Measurements from ENCODE around the gene SLC22A7. TPM values are rescaled to one million over a fixed set of nuclear protein-coding genes. Genes with fewer than 3 reads are reported as not detected.

The SLC22A7 gene
- total RNA-seq, 1 experiment from 2014 or later: not detected

GRCh38 chr6:43282060-43282459 is 16.0 kb upstream of the SLC22A7 start:
- ChIA-PET POLR2A (ENCODE audit: unreplicated experiment) (no interaction called here), CTCF (no interaction called here)
- Histone ChIP-seq H3K27me3 (ENCODE audit: low read length) (peaks cover 8% of the 10 kb centered on the region; the same call in 1 of the 2 replicates), H3K4me2 (ENCODE audit: low read length) (no peak overlapping the region), H3K36me3 (ENCODE audit: low read depth, low read length) (no peaks in the 10 kb centered on the region), H3K9me2 (replicated peaks; ENCODE audit: low read length) (no peaks in the 10 kb centered on the region), H3K27ac (ENCODE audit: low read length) (no peak overlapping the region), H3K9me3 (ENCODE audit: low read length) (no peaks in the 10 kb centered on the region), H2AFZ (ENCODE audit: low read length) (no peak overlapping the region), H3K79me2 (ENCODE audit: low read length) (no peaks in the 10 kb centered on the region), H3K4me1 (ENCODE audit: insufficient read depth, low read length) (peaks cover 10% of the 10 kb centered on the region; the same call in 1 of the 2 replicates), H3K4me3 (ENCODE audit: low read length) (no peak overlapping the region), H3K9ac (ENCODE audit: low read length) (no peak overlapping the region), H3F3A (ENCODE audit: low read length, unreplicated experiment) (no peaks in the 10 kb centered on the region), H4K20me1 (ENCODE audit: low read length) (no peaks in the 10 kb centered on the region)
- ATAC-seq: no peak
- no TSS peak for BruUV-seq (replicated peaks)
- DNase-seq: no peak
- no peak for TF ChIP-seq EZH2 (IDR thresholded peaks at IDR 0.05; ENCODE audit: low read length, unreplicated experiment)
- intact Hi-C loops (cut with micrococcal nuclease): no loop called here

GRCh38 chr6:43282636-43283513 is 15.2 kb upstream of the SLC22A7 start:
- Histone ChIP-seq H3K36me3 (ENCODE audit: low read depth, low read length) (no peaks in the 10 kb centered on the region), H3K27ac (ENCODE audit: low read length) (no peak overlapping the region), H3K4me1 (ENCODE audit: insufficient read depth, low read length) (peaks cover 10% of the 10 kb centered on the region; the same call in 1 of the 2 replicates), H3K4me3 (ENCODE audit: low read length) (no peak overlapping the region), H3K79me2 (ENCODE audit: low read length) (no peaks in the 10 kb centered on the region), H3K27me3 (ENCODE audit: low read length) (peaks cover 8% of the 10 kb centered on the region; the same call in 1 of the 2 replicates), H3K9me3 (ENCODE audit: low read length) (no peaks in the 10 kb centered on the region), H3K9ac (ENCODE audit: low read length) (no peak overlapping the region), H3K9me2 (replicated peaks; ENCODE audit: low read length) (no peaks in the 10 kb centered on the region), H3F3A (ENCODE audit: low read length, unreplicated experiment) (no peaks in the 10 kb centered on the region), H2AFZ (ENCODE audit: low read length) (no peak overlapping the region; the same call in 1 of the 2 replicates), H3K4me2 (ENCODE audit: low read length) (no peak overlapping the region), H4K20me1 (ENCODE audit: low read length) (no peaks in the 10 kb centered on the region)
- POLR2A ChIA-PET (ENCODE audit: unreplicated experiment): no interaction called here
- no peak for ATAC-seq
- CTCF ChIA-PET: no interaction called here
- TF ChIP-seq EZH2phosphoT487 (IDR thresholded peaks at IDR 0.05; ENCODE audit: borderline replicate concordance, low read length) (no peak), EZH2 (IDR thresholded peaks at IDR 0.05; ENCODE audit: low read length, unreplicated experiment) (no peak)
- intact Hi-C loops (cut with micrococcal nuclease): no loop called here
- no TSS peak for BruUV-seq (replicated peaks)
- no peak for DNase-seq

GRCh38 chr6:43283514-43283901 is 14.6 kb upstream of the SLC22A7 start:
- no peaks in the 10 kb centered on the region for H3K9me2 ChIP-seq (replicated peaks; ENCODE audit: low read length)
- no peaks in the 10 kb centered on the region for H3F3A ChIP-seq (ENCODE audit: low read length, unreplicated experiment)
- no peak for DNase-seq
- POLR2A ChIA-PET (ENCODE audit: unreplicated experiment): no interaction called here
- no TSS peak for BruUV-seq (replicated peaks)
- no peaks in the 10 kb centered on the region for H4K20me1 ChIP-seq (ENCODE audit: low read length)
- no peak overlapping the region for H3K27ac ChIP-seq (ENCODE audit: low read length)
- H3K4me2 ChIP-seq (ENCODE audit: low read length): peak overlapping the region; percentile 83
- H3K4me1 ChIP-seq (ENCODE audit: insufficient read depth, low read length): peaks cover 6% of the 10 kb centered on the region; the same call in 1 of the 2 replicates
- intact Hi-C loops (cut with micrococcal nuclease): no loop called here
- H3K36me3 ChIP-seq (ENCODE audit: low read depth, low read length): no peaks in the 10 kb centered on the region
- peak overlapping the region; percentile 82 for H2AFZ ChIP-seq (ENCODE audit: low read length)
- H3K9ac ChIP-seq (ENCODE audit: low read length): no peak overlapping the region
- TF ChIP-seq CTCF (conservative IDR thresholded peaks at IDR 0.05; ENCODE audit: low read depth, low read length) (no peak), EZH2phosphoT487 (IDR thresholded peaks at IDR 0.05; ENCODE audit: borderline replicate concordance, low read length) (no peak), EZH2 (IDR thresholded peaks at IDR 0.05; ENCODE audit: low read length, unreplicated experiment) (no peak)
- peaks cover 8% of the 10 kb centered on the region; the same call in 1 of the 2 replicates for H3K27me3 ChIP-seq (ENCODE audit: low read length)
- CTCF ChIA-PET: no interaction called here
- no peaks in the 10 kb centered on the region for H3K9me3 ChIP-seq (ENCODE audit: low read length)
- no peaks in the 10 kb centered on the region for H3K79me2 ChIP-seq (ENCODE audit: low read length)
- peak overlapping the region; percentile 59 for H3K4me3 ChIP-seq (ENCODE audit: low read length)
- no peak for ATAC-seq
